ENCODE results near the gene ZMYND15. TPM values are rescaled to one million over a fixed set of nuclear protein-coding genes. Genes with fewer than 3 reads are reported as not detected.

ZMYND15 gene
- total and polyA plus RNA-seq, 2 experiments from 2014 or later: 0.32 to 1.4 TPM

DNA sequence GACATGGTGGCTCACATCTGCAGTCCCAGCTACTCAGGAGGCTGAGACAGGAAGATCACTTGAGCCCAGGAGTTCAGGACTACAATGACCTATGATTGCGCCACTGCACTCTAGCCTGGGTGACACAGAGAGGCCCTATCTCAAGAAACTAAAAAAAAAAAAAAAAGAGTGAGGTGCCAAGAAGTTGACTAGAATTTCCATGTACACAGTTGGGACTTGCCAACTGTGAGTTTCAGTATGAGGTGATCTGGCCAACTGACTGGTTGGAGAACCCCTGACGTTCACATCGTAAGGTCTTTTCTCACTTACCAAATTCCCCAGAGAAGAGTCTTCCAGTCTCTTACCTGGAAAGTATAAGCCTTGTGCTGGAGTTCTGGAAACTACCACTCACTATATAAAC is 11.5 kb upstream of the ZMYND15 start (continued):
- TF ChIP-seq, protein P1, sequence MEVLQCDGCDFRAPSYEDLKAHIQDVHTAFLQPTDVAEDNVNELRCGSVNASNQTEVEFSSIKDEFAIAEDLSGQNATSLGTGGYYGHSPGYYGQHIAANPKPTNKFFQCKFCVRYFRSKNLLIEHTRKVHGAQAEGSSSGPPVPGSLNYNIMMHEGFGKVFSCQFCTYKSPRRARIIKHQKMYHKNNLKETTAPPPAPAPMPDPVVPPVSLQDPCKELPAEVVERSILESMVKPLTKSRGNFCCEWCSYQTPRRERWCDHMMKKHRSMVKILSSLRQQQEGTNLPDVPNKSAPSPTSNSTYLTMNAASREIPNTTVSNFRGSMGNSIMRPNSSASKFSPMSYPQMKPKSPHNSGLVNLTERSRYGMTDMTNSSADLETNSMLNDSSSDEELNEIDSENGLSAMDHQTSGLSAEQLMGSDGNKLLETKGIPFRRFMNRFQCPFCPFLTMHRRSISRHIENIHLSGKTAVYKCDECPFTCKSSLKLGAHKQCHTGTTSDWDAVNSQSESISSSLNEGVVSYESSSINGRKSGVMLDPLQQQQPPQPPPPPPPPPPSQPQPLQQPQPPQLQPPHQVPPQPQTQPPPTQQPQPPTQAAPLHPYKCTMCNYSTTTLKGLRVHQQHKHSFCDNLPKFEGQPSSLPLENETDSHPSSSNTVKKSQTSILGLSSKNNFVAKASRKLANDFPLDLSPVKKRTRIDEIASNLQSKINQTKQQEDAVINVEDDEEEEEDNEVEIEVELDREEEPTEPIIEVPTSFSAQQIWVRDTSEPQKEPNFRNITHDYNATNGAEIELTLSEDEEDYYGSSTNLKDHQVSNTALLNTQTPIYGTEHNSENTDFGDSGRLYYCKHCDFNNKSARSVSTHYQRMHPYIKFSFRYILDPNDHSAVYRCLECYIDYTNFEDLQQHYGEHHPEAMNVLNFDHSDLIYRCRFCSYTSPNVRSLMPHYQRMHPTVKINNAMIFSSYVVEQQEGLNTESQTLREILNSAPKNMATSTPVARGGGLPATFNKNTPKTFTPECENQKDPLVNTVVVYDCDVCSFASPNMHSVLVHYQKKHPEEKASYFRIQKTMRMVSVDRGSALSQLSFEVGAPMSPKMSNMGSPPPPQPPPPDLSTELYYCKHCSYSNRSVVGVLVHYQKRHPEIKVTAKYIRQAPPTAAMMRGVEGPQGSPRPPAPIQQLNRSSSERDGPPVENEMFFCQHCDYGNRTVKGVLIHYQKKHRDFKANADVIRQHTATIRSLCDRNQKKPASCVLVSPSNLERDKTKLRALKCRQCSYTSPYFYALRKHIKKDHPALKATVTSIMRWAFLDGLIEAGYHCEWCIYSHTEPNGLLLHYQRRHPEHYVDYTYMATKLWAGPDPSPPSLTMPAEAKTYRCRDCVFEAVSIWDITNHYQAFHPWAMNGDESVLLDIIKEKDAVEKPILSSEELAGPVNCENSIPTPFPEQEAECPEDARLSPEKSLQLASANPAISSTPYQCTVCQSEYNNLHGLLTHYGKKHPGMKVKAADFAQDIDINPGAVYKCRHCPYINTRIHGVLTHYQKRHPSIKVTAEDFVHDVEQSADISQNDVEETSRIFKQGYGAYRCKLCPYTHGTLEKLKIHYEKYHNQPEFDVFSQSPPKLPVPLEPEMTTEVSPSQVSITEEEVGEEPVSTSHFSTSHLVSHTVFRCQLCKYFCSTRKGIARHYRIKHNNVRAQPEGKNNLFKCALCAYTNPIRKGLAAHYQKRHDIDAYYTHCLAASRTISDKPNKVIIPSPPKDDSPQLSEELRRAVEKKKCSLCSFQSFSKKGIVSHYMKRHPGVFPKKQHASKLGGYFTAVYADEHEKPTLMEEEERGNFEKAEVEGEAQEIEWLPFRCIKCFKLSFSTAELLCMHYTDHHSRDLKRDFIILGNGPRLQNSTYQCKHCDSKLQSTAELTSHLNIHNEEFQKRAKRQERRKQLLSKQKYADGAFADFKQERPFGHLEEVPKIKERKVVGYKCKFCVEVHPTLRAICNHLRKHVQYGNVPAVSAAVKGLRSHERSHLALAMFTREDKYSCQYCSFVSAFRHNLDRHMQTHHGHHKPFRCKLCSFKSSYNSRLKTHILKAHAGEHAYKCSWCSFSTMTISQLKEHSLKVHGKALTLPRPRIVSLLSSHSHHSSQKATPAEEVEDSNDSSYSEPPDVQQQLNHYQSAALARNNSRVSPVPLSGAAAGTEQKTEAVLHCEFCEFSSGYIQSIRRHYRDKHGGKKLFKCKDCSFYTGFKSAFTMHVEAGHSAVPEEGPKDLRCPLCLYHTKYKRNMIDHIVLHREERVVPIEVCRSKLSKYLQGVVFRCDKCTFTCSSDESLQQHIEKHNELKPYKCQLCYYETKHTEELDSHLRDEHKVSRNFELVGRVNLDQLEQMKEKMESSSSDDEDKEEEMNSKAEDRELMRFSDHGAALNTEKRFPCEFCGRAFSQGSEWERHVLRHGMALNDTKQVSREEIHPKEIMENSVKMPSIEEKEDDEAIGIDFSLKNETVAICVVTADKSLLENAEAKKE (CRISPR knock-in tag; IDR thresholded peaks at IDR 0.05): no peak
- no peak for TF ChIP-seq EZH2 (IDR thresholded peaks at IDR 0.05; ENCODE audit: low read depth, unreplicated experiment)
- no peak for TF ChIP-seq NANOG (IDR thresholded peaks at IDR 0.05; ENCODE audit: borderline replicate concordance)

DNA sequence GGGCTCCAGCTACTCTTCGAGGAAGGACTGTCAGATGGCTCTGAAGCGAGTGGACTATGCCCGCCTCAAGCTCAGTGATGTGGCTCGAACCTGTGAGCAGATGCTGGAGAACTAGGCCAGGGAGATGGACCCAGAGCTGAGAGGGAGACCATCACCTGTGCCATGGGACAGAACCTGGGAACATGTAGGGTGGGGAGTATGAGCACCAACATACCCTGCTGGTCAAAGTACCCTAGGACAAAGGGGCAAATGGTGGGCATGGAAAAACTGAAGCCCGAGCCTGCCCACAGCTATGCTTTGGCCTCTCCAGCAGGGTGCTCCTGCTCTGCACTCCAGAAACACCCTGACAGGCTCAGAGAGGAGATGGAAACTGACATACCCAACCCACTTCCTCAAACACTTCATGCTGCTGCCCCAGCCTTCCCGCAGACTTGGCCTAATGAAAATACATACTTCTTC is 6.5 kb upstream of the ZMYND15 start:
- Mint-ChIP-seq H3K27me3 (ENCODE audit: insufficient read depth, low read depth, poor library complexity) (peaks cover 28% of the 10 kb centered on the region), H3K4me3 (0 out of 3 replicates have a peak overlapping the region, but pooled peaks have one; percentile 17), H3K4me1 (peaks cover 4% of the 10 kb centered on the region), H3K27ac (no peak overlapping the region), H3K36me3 (ENCODE audit: low read depth) (peaks cover 4% of the 10 kb centered on the region; the same call in 1 of the 3 replicates), H3K9me3 (no peaks in the 10 kb centered on the region)
- H3K27ac ChIP-seq (ENCODE audit: low read depth): no peak overlapping the region
- H3K79me2 ChIP-seq (replicated peaks; ENCODE audit: insufficient read depth): no peaks in the 10 kb centered on the region
- H3K4me3 ChIP-seq: no peak overlapping the region
- no peaks in the 10 kb centered on the region for H3K9me2 ChIP-seq (ENCODE audit: insufficient read depth)
- H3K36me3 ChIP-seq (ENCODE audit: insufficient read depth): no peaks in the 10 kb centered on the region
- H3F3A ChIP-seq (replicated peaks; ENCODE audit: low read depth): 0 out of 2 replicates have a peak, but pooled peaks cover 2% of the 10 kb centered on the region
- no peak overlapping the region for H3K4me2 ChIP-seq
- H3K4me1 ChIP-seq (ENCODE audit: insufficient read depth): 0 out of 2 replicates have a peak, but pooled peaks cover 3% of the 10 kb centered on the region
- H4K20me1 ChIP-seq (replicated peaks; ENCODE audit: insufficient read depth): 0 out of 2 replicates have a peak, but pooled peaks cover 5% of the 10 kb centered on the region
- no peak for ATAC-seq
- H2AFZ ChIP-seq: no peak overlapping the region
- H3K27me3 ChIP-seq (ENCODE audit: insufficient read depth): peaks cover 29% of the 10 kb centered on the region
- TF ChIP-seq ZNF114 (CRISPR knock-in tag; IDR thresholded peaks at IDR 0.05): no peak
- TF ChIP-seq, protein P2, sequence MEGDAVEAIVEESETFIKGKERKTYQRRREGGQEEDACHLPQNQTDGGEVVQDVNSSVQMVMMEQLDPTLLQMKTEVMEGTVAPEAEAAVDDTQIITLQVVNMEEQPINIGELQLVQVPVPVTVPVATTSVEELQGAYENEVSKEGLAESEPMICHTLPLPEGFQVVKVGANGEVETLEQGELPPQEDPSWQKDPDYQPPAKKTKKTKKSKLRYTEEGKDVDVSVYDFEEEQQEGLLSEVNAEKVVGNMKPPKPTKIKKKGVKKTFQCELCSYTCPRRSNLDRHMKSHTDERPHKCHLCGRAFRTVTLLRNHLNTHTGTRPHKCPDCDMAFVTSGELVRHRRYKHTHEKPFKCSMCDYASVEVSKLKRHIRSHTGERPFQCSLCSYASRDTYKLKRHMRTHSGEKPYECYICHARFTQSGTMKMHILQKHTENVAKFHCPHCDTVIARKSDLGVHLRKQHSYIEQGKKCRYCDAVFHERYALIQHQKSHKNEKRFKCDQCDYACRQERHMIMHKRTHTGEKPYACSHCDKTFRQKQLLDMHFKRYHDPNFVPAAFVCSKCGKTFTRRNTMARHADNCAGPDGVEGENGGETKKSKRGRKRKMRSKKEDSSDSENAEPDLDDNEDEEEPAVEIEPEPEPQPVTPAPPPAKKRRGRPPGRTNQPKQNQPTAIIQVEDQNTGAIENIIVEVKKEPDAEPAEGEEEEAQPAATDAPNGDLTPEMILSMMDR (conservative IDR thresholded peaks at IDR 0.05; ENCODE audit: low read depth in 2 of 2): peak; percentile 20 to 34; a peak in 2 of 4 replicates
- peak; percentile 11 for DNase-seq (ENCODE audit: low spot score)

Data from GM23338 (cell line).